Caco-2 (cell line): Measurements from ENCODE around the gene USP25. TPM values are rescaled to one million over a fixed set of nuclear protein-coding genes. Genes with fewer than 3 reads are reported as not detected.

ENCODE experiments used
- BruUV-seq: library from RNA; stranded (reverse); fragments of 400-500 nt; replicated peaks from 2 replicates; lab custom pipeline; 2021; lab: Mats Ljungman, UMichigan
- CTCF ChIA-PET: fragments of 300-600 bp; sonication (Branson Sonifier 250); formaldehyde crosslinking; loops from one replicate; lab custom pipeline; 2022; ENCODE audit warnings: antibody characterized with exemption; lab: Charles Lee
- POLR2A ChIA-PET: fragments of 300-600 bp; sonication (Branson Sonifier 250); formaldehyde crosslinking; loops from one replicate; lab custom pipeline; 2022; ENCODE audit warnings: antibody characterized with exemption; lab: Charles Lee
- DNase-seq, 2 experiments: peaks; one replicate each; pipeline versions ENCODE4 v3.0.0 to v3.0.0-alpha.2; 2020 to 2022
- H3K27me3 ChIP-seq: replicated peaks from 2 replicates; pipeline ENCODE4 v1.6.0; 2011; ENCODE audit warnings: low read length; ENCODE audit not compliant: control insufficient read depth, insufficient read depth
- H3K36me3 ChIP-seq: 2 replicates; pipeline ENCODE4 v1.5.1; 2011; ENCODE audit warnings: low read length; ENCODE audit not compliant: control insufficient read depth, insufficient read depth
- H3K4me1 ChIP-seq: fragments of 250-450 bp; sonication (Bioruptor Pico); 2 replicates; pipeline ENCODE4 v1.5.1; 2020; ENCODE audit warnings: mild to moderate bottlenecking
- H3K4me3 ChIP-seq: 2 replicates; pipeline ENCODE4 v1.5.1; 2011; ENCODE audit warnings: low read depth, mild to moderate bottlenecking, control low read depth, low read length
- H3K9me3 ChIP-seq: fragments of 250-450 bp; sonication (Bioruptor Pico); 2 replicates; pipeline ENCODE4 v1.5.1; 2020; ENCODE audit warnings: mild to moderate bottlenecking, moderate library complexity
- H3K27ac Mint-ChIP-seq: one replicate; pipeline ENCODE4 v1.8.0; 2022; ENCODE audit warnings: mixed read lengths; ENCODE audit not compliant: unreplicated experiment
- H3K27me3 Mint-ChIP-seq: one replicate; pipeline ENCODE4 v1.8.0; 2022; ENCODE audit warnings: mixed read lengths; ENCODE audit not compliant: insufficient read depth, unreplicated experiment
- H3K36me3 Mint-ChIP-seq: one replicate; pipeline ENCODE4 v1.8.0; 2022; ENCODE audit warnings: mild to moderate bottlenecking, mixed read lengths; ENCODE audit not compliant: insufficient read depth, unreplicated experiment
- H3K4me1 Mint-ChIP-seq: one replicate; pipeline ENCODE4 v1.8.0; 2022; ENCODE audit warnings: low read depth, mixed read lengths; ENCODE audit not compliant: unreplicated experiment
- H3K4me3 Mint-ChIP-seq: one replicate; pipeline ENCODE4 v1.8.0; 2022; ENCODE audit warnings: mild to moderate bottlenecking, moderate library complexity, mixed read lengths; ENCODE audit not compliant: unreplicated experiment
- H3K9me3 Mint-ChIP-seq: one replicate; pipeline ENCODE4 v1.8.0; 2022; ENCODE audit warnings: mixed read lengths; ENCODE audit not compliant: unreplicated experiment
- intact Hi-C: fragments of 100-400 bp; cut with micrococcal nuclease; formaldehyde crosslinking; loops from one replicate; pipeline ENCODE4 v1.10.0; 2022; ENCODE audit not compliant: unreplicated experiment
- total RNA-seq: library from RNA; stranded (reverse); gene quantifications from 2 replicates; pipeline ENCODE4 v1.2.3, GENCODE V29; 2022
- TF ChIP-seq, protein P1 (sequence below), 2 experiments: fragments of 200-600 bp in 1 of 2; IDR thresholded peaks; 1 replicate in 1 of 2; 2 replicates in 1 of 2; pipeline versions ENCODE4 v1.5.1 to v1.8.0; 2011 to 2022; ENCODE audit warnings: antibody characterized with exemption in 1 of 2, control low read depth in 1 of 2, inconsistent platforms in 1 of 2, low read depth in 1 of 2, low read length in 1 of 2, mild to moderate bottlenecking in 1 of 2, moderate library complexity in 1 of 2; ENCODE audit not compliant: insufficient read depth in 1 of 2, severe bottlenecking in 1 of 2, unreplicated experiment in 1 of 2

USP25 gene
- total RNA-seq, 1 experiment from 2014 or later, result 44.3 TPM

DNA sequence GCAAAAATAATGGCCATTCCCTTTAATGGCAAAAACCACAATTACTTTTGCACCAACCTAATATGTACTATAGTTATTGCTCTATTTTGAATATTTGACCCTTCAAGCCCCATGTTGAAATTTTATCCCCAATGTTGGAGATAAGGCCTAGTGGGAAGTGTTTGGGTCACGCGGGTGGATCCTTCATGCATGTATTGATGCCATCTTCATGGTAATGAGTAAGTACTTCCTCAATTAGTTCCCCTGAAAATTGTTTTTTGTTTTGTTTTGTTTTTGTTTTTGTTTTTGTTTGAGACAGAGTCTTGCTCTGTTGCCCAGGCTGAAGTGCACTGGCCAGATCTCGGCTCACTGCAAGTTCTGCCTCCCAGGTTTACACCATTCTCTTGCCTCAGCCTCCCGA, 9.8 kb upstream of the USP25 start:
- peaks cover 17% of the 10 kb centered on the region for H3K4me1 ChIP-seq
- no peaks in the 10 kb centered on the region for H3K27me3 Mint-ChIP-seq
- intact Hi-C loops, result no loop called here
- H3K27ac Mint-ChIP-seq, result no peak overlapping the region
- CTCF ChIA-PET, result no interaction called here
- H3K36me3 ChIP-seq, result no peaks in the 10 kb centered on the region
- BruUV-seq, result no TSS peak
- TF ChIP-seq, protein P1, sequence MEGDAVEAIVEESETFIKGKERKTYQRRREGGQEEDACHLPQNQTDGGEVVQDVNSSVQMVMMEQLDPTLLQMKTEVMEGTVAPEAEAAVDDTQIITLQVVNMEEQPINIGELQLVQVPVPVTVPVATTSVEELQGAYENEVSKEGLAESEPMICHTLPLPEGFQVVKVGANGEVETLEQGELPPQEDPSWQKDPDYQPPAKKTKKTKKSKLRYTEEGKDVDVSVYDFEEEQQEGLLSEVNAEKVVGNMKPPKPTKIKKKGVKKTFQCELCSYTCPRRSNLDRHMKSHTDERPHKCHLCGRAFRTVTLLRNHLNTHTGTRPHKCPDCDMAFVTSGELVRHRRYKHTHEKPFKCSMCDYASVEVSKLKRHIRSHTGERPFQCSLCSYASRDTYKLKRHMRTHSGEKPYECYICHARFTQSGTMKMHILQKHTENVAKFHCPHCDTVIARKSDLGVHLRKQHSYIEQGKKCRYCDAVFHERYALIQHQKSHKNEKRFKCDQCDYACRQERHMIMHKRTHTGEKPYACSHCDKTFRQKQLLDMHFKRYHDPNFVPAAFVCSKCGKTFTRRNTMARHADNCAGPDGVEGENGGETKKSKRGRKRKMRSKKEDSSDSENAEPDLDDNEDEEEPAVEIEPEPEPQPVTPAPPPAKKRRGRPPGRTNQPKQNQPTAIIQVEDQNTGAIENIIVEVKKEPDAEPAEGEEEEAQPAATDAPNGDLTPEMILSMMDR (IDR thresholded peaks at IDR 0.05; ENCODE audit: insufficient read depth in 1 of 2, low read depth in 1 of 2, low read length in 1 of 2, severe bottlenecking in 1 of 2, unreplicated experiment in 1 of 2), result no peak
- H3K4me1 Mint-ChIP-seq, result peaks cover 14% of the 10 kb centered on the region
- peaks cover 14% of the 10 kb centered on the region for H3K9me3 Mint-ChIP-seq
- no peak for DNase-seq
- no peak overlapping the region for H3K4me3 Mint-ChIP-seq
- POLR2A ChIA-PET, result no interaction called here
- peaks cover 9% of the 10 kb centered on the region for H3K36me3 Mint-ChIP-seq
- H3K27me3 ChIP-seq, result no peaks in the 10 kb centered on the region
- H3K4me3 ChIP-seq, result no peak overlapping the region
- H3K9me3 ChIP-seq, result no peaks in the 10 kb centered on the region; the same call in 1 of the 2 replicates

DNA sequence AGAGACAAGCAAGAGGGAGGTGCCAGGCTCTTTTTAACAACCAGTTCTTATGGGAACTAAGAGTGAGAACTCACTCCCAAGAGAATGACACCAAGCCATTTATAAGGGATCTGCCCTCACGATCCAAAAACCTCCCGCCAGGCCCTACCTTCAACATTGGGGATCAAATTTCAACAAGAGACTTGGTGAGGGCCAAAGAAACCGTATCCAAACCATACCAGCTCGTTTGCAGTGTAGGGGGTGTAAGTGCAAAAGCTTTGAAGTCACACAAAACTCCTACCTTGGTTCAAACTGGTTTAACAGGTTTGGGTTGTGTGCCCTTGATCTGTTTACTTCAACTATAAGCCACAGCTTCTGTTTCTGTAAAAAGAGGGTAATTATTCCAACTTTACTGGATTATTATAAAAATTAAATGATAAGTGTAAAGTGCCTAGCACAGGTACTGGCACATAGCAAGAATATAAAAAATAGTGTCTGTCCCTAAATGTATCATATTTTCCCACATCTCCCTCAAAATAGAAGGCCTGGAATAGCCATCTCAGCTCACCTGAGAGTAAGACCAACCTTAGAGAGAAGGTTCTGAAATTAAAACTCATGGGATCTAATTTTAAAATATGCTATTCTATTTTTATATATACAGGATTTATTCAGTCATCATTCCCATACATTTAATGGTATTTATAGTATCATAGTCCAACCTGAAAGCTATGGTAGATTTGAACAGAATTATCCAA, 7.0 kb upstream of the USP25 start:
- Histone ChIP-seq H3K27me3 (no peaks in the 10 kb centered on the region), H3K4me3 (no peak overlapping the region), H3K9me3 (no peaks in the 10 kb centered on the region; the same call in 1 of the 2 replicates), H3K4me1 (peaks cover 17% of the 10 kb centered on the region), H3K36me3 (no peaks in the 10 kb centered on the region)
- DNase-seq, result peak; percentile 36 to 46
- Mint-ChIP-seq H3K4me1 (peaks cover 14% of the 10 kb centered on the region), H3K27me3 (no peaks in the 10 kb centered on the region), H3K36me3 (peaks cover 9% of the 10 kb centered on the region), H3K4me3 (peak overlapping the region; percentile 42), H3K27ac (peak overlapping the region; percentile 81), H3K9me3 (peaks cover 14% of the 10 kb centered on the region)
- CTCF ChIA-PET, result no interaction called here
- TF ChIP-seq, protein P1 (IDR thresholded peaks at IDR 0.05; ENCODE audit: insufficient read depth in 1 of 2, low read depth in 1 of 2, low read length in 1 of 2, severe bottlenecking in 1 of 2, unreplicated experiment in 1 of 2), result no peak
- POLR2A ChIA-PET, result interaction anchor here (0.5 kb wide), 1 partner anchor 93 kb away, joined by 4 read pairs; no protein-coding TSS in a partner anchor
- intact Hi-C loops, result loop anchor here (2.0 kb wide), 1 partner anchor 16 kb away; no protein-coding TSS in a partner anchor
- BruUV-seq, result no TSS peak

DNA sequence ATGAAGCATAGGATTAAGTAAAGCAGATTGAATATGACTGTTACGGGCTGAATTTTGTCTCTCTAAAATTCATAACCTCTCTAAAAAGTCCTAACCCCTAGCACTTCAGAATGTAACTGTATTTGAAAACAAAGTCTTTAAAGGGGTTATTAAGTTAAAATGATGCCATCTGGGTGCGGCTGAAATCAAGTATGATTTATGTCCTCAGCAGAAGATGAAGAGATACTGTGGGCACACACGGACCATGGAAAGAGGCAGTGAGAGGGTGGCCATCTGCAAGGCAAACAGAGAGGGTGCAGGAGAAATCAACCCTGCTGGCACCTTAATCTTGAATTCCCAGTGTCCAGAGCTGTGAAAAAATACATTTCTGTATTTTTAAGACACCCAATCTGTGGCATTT, 3.8 kb upstream of the USP25 start:
- POLR2A ChIA-PET, result no interaction called here
- Mint-ChIP-seq H3K4me3 (no peak overlapping the region), H3K36me3 (peaks cover 20% of the 10 kb centered on the region), H3K9me3 (peaks cover 14% of the 10 kb centered on the region), H3K27me3 (no peaks in the 10 kb centered on the region), H3K27ac (no peak overlapping the region), H3K4me1 (peaks cover 14% of the 10 kb centered on the region)
- intact Hi-C loops, result no loop called here
- DNase-seq, result no peak
- Histone ChIP-seq H3K9me3 (no peaks in the 10 kb centered on the region; the same call in 1 of the 2 replicates), H3K4me3 (no peak overlapping the region), H3K36me3 (no peaks in the 10 kb centered on the region), H3K4me1 (peaks cover 21% of the 10 kb centered on the region), H3K27me3 (no peaks in the 10 kb centered on the region)
- TF ChIP-seq, protein P1 (IDR thresholded peaks at IDR 0.05; ENCODE audit: insufficient read depth in 1 of 2, low read depth in 1 of 2, low read length in 1 of 2, severe bottlenecking in 1 of 2, unreplicated experiment in 1 of 2), result no peak
- CTCF ChIA-PET, result no interaction called here
- BruUV-seq, result no TSS peak
